Effector memory CD8-positive, alpha-beta T cell (primary cell): ENCODE data around the gene HBP1.

Source experiments
- ATAC-seq: fragments of 150-1000 bp; cut with Tn5 transposase; replicated peaks from 2 replicates; pipeline ENCODE4 v1.10.0; 2021; ENCODE audit warnings: mild to moderate bottlenecking, moderate library complexity
- DNase-seq, 3 experiments: peaks; one replicate each; pipeline ENCODE4 v3.0.0; 2021
- H3K27ac Mint-ChIP-seq, 2 donors: one replicate each; pipeline ENCODE4 v1.8.0; 2022; ENCODE audit warnings: mild to moderate bottlenecking in 2 of 2, mixed read lengths in 2 of 2, moderate library complexity in 2 of 2
- H3K27me3 Mint-ChIP-seq, 2 donors: one replicate each; pipeline ENCODE4 v1.8.0; 2022; ENCODE audit warnings: mixed read lengths in 2 of 2
- H3K36me3 Mint-ChIP-seq: one replicate; pipeline ENCODE4 v1.8.0; 2022; ENCODE audit warnings: mild to moderate bottlenecking, moderate library complexity, mixed read lengths; ENCODE audit not compliant: insufficient read depth
- H3K4me1 Mint-ChIP-seq, 2 donors: one replicate each; pipeline ENCODE4 v1.8.0; 2022; ENCODE audit warnings: low read depth in 2 of 2, mixed read lengths in 2 of 2
- H3K4me3 Mint-ChIP-seq, 2 donors: one replicate each; pipeline ENCODE4 v1.8.0; 2022; ENCODE audit warnings: mild to moderate bottlenecking in 2 of 2, mixed read lengths in 2 of 2, moderate library complexity in 2 of 2
- H3K9me3 Mint-ChIP-seq, 2 donors: one replicate each; pipeline ENCODE4 v1.8.0; 2022; ENCODE audit warnings: mixed read lengths in 2 of 2

The HBP1 gene

GRCh38 chr7:107165341-107165740, 3.5 kb upstream of the HBP1 start:
- Mint-ChIP-seq H3K27ac (no peak overlapping the region), H3K9me3 (no peaks in the 10 kb centered on the region)

GRCh38 chr7:107166736-107167426, 1.9 kb upstream of the HBP1 start:
- no peaks in the 10 kb centered on the region for H3K9me3 Mint-ChIP-seq
- ATAC-seq = no peak
- peaks cover 49% of the 10 kb centered on the region for H3K36me3 Mint-ChIP-seq

More at GRCh38 chr7:107165341-107165740, 3.5 kb upstream of the HBP1 start:
- peaks cover 20 to 21% of the 10 kb centered on the region in 2 donors for H3K4me1 Mint-ChIP-seq
- H3K4me3 Mint-ChIP-seq = no peak overlapping the region
- H3K36me3 Mint-ChIP-seq = peaks cover 36% of the 10 kb centered on the region
- no peak for DNase-seq
- H3K27me3 Mint-ChIP-seq = peaks cover 6 to 18% of the 10 kb centered on the region in 2 donors
- ATAC-seq = no peak

GRCh38 chr7:107167483-107168232, 1.1 kb upstream of the HBP1 start:
- Mint-ChIP-seq H3K27me3 (peaks cover 6 to 18% of the 10 kb centered on the region in 2 donors), H3K4me1 (peaks cover 26 to 27% of the 10 kb centered on the region in 2 donors), H3K36me3 (peaks cover 51% of the 10 kb centered on the region), H3K4me3 (peak overlapping the region; percentile 95 to 97), H3K27ac (peak overlapping the region; percentile 99), H3K9me3 (no peaks in the 10 kb centered on the region)
- ATAC-seq (peak; percentile 17), DNase-seq (peak in 2 of 3 experiments; percentile 15 to 27)

More at GRCh38 chr7:107166736-107167426, 1.9 kb upstream of the HBP1 start:
- peak overlapping the region; percentile 95 to 97 for H3K4me3 Mint-ChIP-seq
- H3K27ac Mint-ChIP-seq = peak overlapping the region; percentile 99
- H3K4me1 Mint-ChIP-seq = peaks cover 25 to 27% of the 10 kb centered on the region in 2 donors
- peaks cover 6 to 18% of the 10 kb centered on the region in 2 donors for H3K27me3 Mint-ChIP-seq
- no peak for DNase-seq

GRCh38 chr7:107169120-107170050, 582 bp downstream of the HBP1 start:
- peaks cover 43% of the 10 kb centered on the region in 2 donors for H3K4me1 Mint-ChIP-seq
- ATAC-seq (peak; percentile 16), DNase-seq (peak; percentile 79 to 80 (median 79))
- no peaks in the 10 kb centered on the region for H3K9me3 Mint-ChIP-seq
- H3K4me3 Mint-ChIP-seq = peak overlapping the region; percentile 95 to 97
- peaks cover 6 to 14% of the 10 kb centered on the region in 2 donors for H3K27me3 Mint-ChIP-seq
- H3K27ac Mint-ChIP-seq = peak overlapping the region; percentile 99
- peaks cover 60% of the 10 kb centered on the region for H3K36me3 Mint-ChIP-seq

GRCh38 chr7:107170051-107170915, 1.5 kb downstream of the HBP1 start:
- H3K27me3 Mint-ChIP-seq = peaks cover 3 to 5% of the 10 kb centered on the region in 2 donors
- no peak for ATAC-seq
- DNase-seq = no peak
- no peaks in the 10 kb centered on the region for H3K9me3 Mint-ChIP-seq
- peaks cover 45 to 51% of the 10 kb centered on the region in 2 donors for H3K4me1 Mint-ChIP-seq
- peak overlapping the region; percentile 99 for H3K27ac Mint-ChIP-seq
- peaks cover 62% of the 10 kb centered on the region for H3K36me3 Mint-ChIP-seq
- peak overlapping the region; percentile 95 to 97 for H3K4me3 Mint-ChIP-seq

GRCh38 chr7:107171496-107171895, 2.7 kb downstream of the HBP1 start:
- H3K4me1 Mint-ChIP-seq = peaks cover 47 to 49% of the 10 kb centered on the region in 2 donors
- peak overlapping the region in 1 of 2 donors; percentile 46 for H3K27ac Mint-ChIP-seq
- no peaks in the 10 kb centered on the region for H3K27me3 Mint-ChIP-seq
- peak overlapping the region in 1 of 2 donors; percentile 97 for H3K4me3 Mint-ChIP-seq
- ATAC-seq (no peak), DNase-seq (no peak)
- H3K36me3 Mint-ChIP-seq = peaks cover 71% of the 10 kb centered on the region
- no peaks in the 10 kb centered on the region for H3K9me3 Mint-ChIP-seq

GRCh38 chr7:107172276-107173032, 3.7 kb downstream of the HBP1 start:
- DNase-seq (no peak), ATAC-seq (no peak)
- Mint-ChIP-seq H3K27ac (peak overlapping the region in 1 of 2 donors; percentile 8), H3K36me3 (peaks cover 64% of the 10 kb centered on the region), H3K4me3 (peak overlapping the region; percentile 22 to 97), H3K4me1 (peaks cover 52 to 54% of the 10 kb centered on the region in 2 donors), H3K27me3 (no peaks in the 10 kb centered on the region), H3K9me3 (no peaks in the 10 kb centered on the region)

- peak overlapping the region in 1 of 2 donors; percentile 8 for H3K27ac Mint-ChIP-seq
- H3K4me1 Mint-ChIP-seq = peaks cover 47 to 57% of the 10 kb centered on the region in 2 donors
Measured at GRCh38 chr7:107173191-107173590, 4.4 kb downstream of the HBP1 start.

GRCh38 chr7:107173691-107174406, 5.0 kb downstream of the HBP1 start:
- Mint-ChIP-seq H3K36me3 (peaks cover 57% of the 10 kb centered on the region), H3K4me3 (peak overlapping the region; percentile 5 to 52), H3K27me3 (no peaks in the 10 kb centered on the region), H3K4me1 (peaks cover 43 to 55% of the 10 kb centered on the region in 2 donors), H3K27ac (peak overlapping the region; percentile 8 to 42), H3K9me3 (no peaks in the 10 kb centered on the region)
- DNase-seq (no peak), ATAC-seq (no peak)

More at GRCh38 chr7:107173191-107173590, 4.4 kb downstream of the HBP1 start:
- H3K4me3 Mint-ChIP-seq = peak overlapping the region; percentile 22 to 52
- peaks cover 58% of the 10 kb centered on the region for H3K36me3 Mint-ChIP-seq
- H3K27me3 Mint-ChIP-seq = no peaks in the 10 kb centered on the region
- no peak for ATAC-seq
- no peaks in the 10 kb centered on the region for H3K9me3 Mint-ChIP-seq
- no peak for DNase-seq

GRCh38 chr7:107179326-107180164, 10.7 kb downstream of the HBP1 start:
- Mint-ChIP-seq H3K27me3 (no peaks in the 10 kb centered on the region), H3K4me1 (peaks cover 22 to 37% of the 10 kb centered on the region in 2 donors), H3K27ac (peak overlapping the region; percentile 4 to 54), H3K36me3 (peaks cover 71% of the 10 kb centered on the region), H3K9me3 (no peaks in the 10 kb centered on the region), H3K4me3 (peak overlapping the region; percentile 23 to 53)
- ATAC-seq = no peak
- no peak for DNase-seq
